Tibial nerve (tissue), 4 donors: ENCODE results near the gene MICU2. TPM values are rescaled to one million over a fixed set of nuclear protein-coding genes. Genes with fewer than 3 reads are reported as not detected.

Experiments used
- DNase-seq, 2 donors: peaks; one replicate each; pipeline ENCODE4 v3.0.0-alpha.2; 2019; ENCODE audit warnings: low spot score in 2 of 2
- H3K27ac ChIP-seq, 4 donors: fragments of 200-600 bp; sonication (generic) in 3 of 4; one replicate each; pipeline ENCODE4 v1.5.1; 2017 to 2019; ENCODE audit warnings: mild to moderate bottlenecking in 1 of 4
- H3K27me3 ChIP-seq, 2 donors: fragments of 200-600 bp; sonication (generic) in 1 of 2; one replicate each; pipeline versions ENCODE4 v1.5.1 to v1.6.0; 2017 to 2019
- H3K36me3 ChIP-seq, 3 donors: fragments of 200-600 bp; sonication (generic); one replicate each; pipeline ENCODE4 v1.5.1; 2018 to 2019
- H3K4me1 ChIP-seq, 4 donors: fragments of 200-600 bp; sonication (generic) in 3 of 4; one replicate each; pipeline ENCODE4 v1.5.1; 2017 to 2019
- H3K4me3 ChIP-seq, 4 donors: fragments of 200-600 bp; sonication (generic) in 3 of 4; one replicate each; pipeline ENCODE4 v1.5.1; 2017 to 2019; ENCODE audit warnings: mild to moderate bottlenecking in 1 of 4, moderate library complexity in 1 of 4
- H3K9me3 ChIP-seq, 4 donors: fragments of 200-600 bp; sonication (generic) in 3 of 4; one replicate each; pipeline ENCODE4 v1.5.1; 2017 to 2019
- EP300 ChIP-seq, 2 donors: sonication (generic); formaldehyde crosslinking; IDR thresholded peaks; one replicate each; pipeline ENCODE4 v1.6.1; 2017; ENCODE audit warnings: antibody characterized with exemption in 2 of 2, mild to moderate bottlenecking in 1 of 2
- POLR2A ChIP-seq, 2 donors: fragments of 450-650 bp; IDR thresholded peaks; one replicate each; pipeline ENCODE4 v1.6.1; 2017; ENCODE audit warnings: antibody characterized with exemption in 2 of 2, mild to moderate bottlenecking in 2 of 2, moderate library complexity in 2 of 2
- WGBS, 2 donors: methylation state at CpG; one replicate each; pipeline ENCODE4 v1.1.5; 2018; 5-methylcytosine and 5-hydroxymethylcytosine counted together
- total RNA-seq, 4 donors: library from RNA; depleted of rRNA; stranded (reverse); fragments of >200 nt; gene quantifications; one replicate each; pipeline ENCODE4 v1.1.0, GENCODE V29; 2016
- TF ChIP-seq, protein P1 (sequence below), 5 experiments: fragments of 200-600 bp in 3 of 5; fragments of 450-650 bp in 2 of 5; sonication (generic) in 3 of 5; IDR thresholded peaks; one replicate each; pipeline ENCODE4 v1.5.1; 2016 to 2019; ENCODE audit warnings: antibody characterized with exemption in 5 of 5, mild to moderate bottlenecking in 3 of 5, moderate library complexity in 2 of 5

MICU2 gene
- total RNA-seq, 4 donors from 2014 or later, result 57.3 to 85.2 (median 71.1) TPM

DNA sequence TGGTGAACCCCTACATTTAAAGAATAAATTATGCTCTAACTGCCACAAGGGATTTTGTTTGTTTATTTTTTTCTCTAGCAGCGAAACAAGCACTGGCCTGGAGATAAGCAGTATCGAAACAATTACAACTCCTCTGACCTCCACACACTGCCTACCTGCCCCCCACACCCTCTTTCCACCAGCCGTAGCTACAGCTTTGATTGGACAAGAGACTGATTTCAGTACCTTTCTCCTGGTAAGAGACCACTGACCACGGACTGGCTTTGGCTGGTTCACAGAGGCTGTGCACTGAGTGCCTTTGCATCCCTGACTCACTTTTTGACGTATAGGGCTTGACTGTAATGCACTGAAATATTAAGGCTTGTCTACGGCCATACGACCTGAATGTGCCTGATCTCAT is 137.4 kb downstream of the MICU2 start:
- Histone ChIP-seq H3K27ac (no peak overlapping the region), H3K27me3 (no peaks in the 10 kb centered on the region), H3K36me3 (no peaks in the 10 kb centered on the region), H3K4me1 (no peaks in the 10 kb centered on the region), H3K9me3 (peaks cover 0 to 13% (median 3%) of the 10 kb centered on the region in 4 donors), H3K4me3 (no peak overlapping the region)
- WGBS, 2 donors, result 53 to 59% methylated on average over 7 of the region's 7 CpGs
- TF ChIP-seq POLR2A (IDR thresholded peaks at IDR 0.05), result no peak
- TF ChIP-seq, protein P1, sequence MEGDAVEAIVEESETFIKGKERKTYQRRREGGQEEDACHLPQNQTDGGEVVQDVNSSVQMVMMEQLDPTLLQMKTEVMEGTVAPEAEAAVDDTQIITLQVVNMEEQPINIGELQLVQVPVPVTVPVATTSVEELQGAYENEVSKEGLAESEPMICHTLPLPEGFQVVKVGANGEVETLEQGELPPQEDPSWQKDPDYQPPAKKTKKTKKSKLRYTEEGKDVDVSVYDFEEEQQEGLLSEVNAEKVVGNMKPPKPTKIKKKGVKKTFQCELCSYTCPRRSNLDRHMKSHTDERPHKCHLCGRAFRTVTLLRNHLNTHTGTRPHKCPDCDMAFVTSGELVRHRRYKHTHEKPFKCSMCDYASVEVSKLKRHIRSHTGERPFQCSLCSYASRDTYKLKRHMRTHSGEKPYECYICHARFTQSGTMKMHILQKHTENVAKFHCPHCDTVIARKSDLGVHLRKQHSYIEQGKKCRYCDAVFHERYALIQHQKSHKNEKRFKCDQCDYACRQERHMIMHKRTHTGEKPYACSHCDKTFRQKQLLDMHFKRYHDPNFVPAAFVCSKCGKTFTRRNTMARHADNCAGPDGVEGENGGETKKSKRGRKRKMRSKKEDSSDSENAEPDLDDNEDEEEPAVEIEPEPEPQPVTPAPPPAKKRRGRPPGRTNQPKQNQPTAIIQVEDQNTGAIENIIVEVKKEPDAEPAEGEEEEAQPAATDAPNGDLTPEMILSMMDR (IDR thresholded peaks at IDR 0.05), result no peak
- no peak for TF ChIP-seq EP300 (IDR thresholded peaks at IDR 0.05)
- DNase-seq, result no peak

DNA sequence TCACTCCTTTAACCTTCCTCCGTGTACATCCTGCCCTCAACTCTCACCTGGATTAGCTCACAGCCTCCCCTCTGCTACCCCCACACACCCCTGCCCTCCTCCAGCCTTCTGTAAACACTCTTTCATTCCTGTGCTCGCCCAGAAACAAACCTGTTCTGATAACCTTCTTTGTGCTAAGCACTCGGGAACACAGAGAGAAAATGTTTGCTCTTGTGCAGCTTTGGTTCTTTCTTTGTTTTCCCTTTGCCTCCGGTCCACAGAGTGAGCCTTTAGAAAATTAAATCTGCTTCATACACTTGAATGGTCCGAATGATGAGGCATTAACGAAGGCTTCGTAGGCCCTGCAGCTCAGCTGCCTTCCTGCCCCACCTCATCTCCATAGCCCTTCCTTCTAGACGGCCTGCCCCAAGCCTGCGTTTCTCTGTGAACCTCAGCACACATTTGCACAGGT is 138.2 kb downstream of the MICU2 start:
- Histone ChIP-seq H3K9me3 (peaks cover 0 to 6% (median under 1%) of the 10 kb centered on the region in 4 donors), H3K4me1 (no peaks in the 10 kb centered on the region), H3K27ac (no peak overlapping the region), H3K27me3 (no peaks in the 10 kb centered on the region), H3K36me3 (no peaks in the 10 kb centered on the region), H3K4me3 (no peak overlapping the region)
- TF ChIP-seq, protein P1 (IDR thresholded peaks at IDR 0.05), result no peak
- no peak for TF ChIP-seq POLR2A (IDR thresholded peaks at IDR 0.05)
- TF ChIP-seq EP300 (IDR thresholded peaks at IDR 0.05), result no peak
- DNase-seq, result no peak
- WGBS, 2 donors, result 54 to 58% methylated on average over 9 of the region's 9 CpGs

DNA sequence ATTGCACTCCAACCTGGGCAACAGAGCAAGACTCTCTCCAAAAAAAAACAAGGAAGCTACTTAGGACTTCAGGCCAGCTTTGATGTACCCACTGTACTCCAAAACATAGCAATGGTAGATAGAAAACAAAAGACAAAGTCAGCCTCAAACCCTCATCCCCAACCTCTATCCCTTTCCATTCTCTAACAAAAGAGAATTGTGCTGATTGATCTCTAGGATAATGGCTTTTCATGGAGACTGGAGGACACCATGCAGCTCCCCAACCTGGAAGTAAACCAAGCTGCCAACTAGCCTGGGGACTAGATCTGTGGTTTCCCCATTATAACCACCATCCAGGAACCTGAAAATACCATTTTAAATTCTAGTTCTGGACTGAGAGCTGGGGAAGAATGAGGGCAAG is 140.5 kb downstream of the MICU2 start:
- H3K36me3 ChIP-seq, result no peaks in the 10 kb centered on the region
- no peaks in the 10 kb centered on the region for H3K9me3 ChIP-seq
- H3K27ac ChIP-seq, result no peak overlapping the region
- H3K4me3 ChIP-seq, result no peak overlapping the region
- H3K4me1 ChIP-seq, result no peaks in the 10 kb centered on the region
- H3K27me3 ChIP-seq, result no peaks in the 10 kb centered on the region
- DNase-seq, result no peak
- TF ChIP-seq, protein P1 (IDR thresholded peaks at IDR 0.05), result no peak
- TF ChIP-seq POLR2A (IDR thresholded peaks at IDR 0.05), result no peak
- TF ChIP-seq EP300 (IDR thresholded peaks at IDR 0.05), result no peak

DNA sequence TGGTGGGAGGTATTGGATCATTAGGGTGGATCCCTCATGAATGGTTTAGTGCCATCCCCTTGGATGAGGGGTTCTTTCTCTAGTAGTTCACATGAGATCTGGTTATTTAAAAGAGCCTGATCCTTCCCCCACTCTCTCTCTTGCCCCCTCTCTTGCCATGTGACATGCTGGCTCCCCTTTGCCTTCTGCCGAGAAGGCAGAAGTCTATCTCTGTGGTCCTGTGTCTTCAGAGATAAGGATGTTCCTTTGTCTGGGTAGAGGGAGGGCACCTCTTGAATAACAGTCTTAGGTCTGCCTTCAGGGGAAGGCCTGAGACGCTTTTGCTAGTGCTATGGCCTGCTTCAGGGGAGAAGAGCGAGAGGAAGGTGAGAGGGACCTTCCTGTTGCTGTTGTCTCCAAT is 142.8 kb downstream of the MICU2 start:
- no peaks in the 10 kb centered on the region for H3K36me3 ChIP-seq
- 90 to 96% methylated on average over 3 of the region's 3 CpGs for WGBS, 2 donors
- no peak for TF ChIP-seq EP300 (IDR thresholded peaks at IDR 0.05)
- no peak for TF ChIP-seq POLR2A (IDR thresholded peaks at IDR 0.05)
- TF ChIP-seq, protein P1 (IDR thresholded peaks at IDR 0.05), result no peak
- no peak overlapping the region for H3K27ac ChIP-seq
- H3K27me3 ChIP-seq, result no peaks in the 10 kb centered on the region
- no peak overlapping the region for H3K4me3 ChIP-seq
- peaks cover 0 to 17% (median 6%) of the 10 kb centered on the region in 4 donors for H3K4me1 ChIP-seq
- H3K9me3 ChIP-seq, result no peaks in the 10 kb centered on the region
- DNase-seq, result no peak

DNA sequence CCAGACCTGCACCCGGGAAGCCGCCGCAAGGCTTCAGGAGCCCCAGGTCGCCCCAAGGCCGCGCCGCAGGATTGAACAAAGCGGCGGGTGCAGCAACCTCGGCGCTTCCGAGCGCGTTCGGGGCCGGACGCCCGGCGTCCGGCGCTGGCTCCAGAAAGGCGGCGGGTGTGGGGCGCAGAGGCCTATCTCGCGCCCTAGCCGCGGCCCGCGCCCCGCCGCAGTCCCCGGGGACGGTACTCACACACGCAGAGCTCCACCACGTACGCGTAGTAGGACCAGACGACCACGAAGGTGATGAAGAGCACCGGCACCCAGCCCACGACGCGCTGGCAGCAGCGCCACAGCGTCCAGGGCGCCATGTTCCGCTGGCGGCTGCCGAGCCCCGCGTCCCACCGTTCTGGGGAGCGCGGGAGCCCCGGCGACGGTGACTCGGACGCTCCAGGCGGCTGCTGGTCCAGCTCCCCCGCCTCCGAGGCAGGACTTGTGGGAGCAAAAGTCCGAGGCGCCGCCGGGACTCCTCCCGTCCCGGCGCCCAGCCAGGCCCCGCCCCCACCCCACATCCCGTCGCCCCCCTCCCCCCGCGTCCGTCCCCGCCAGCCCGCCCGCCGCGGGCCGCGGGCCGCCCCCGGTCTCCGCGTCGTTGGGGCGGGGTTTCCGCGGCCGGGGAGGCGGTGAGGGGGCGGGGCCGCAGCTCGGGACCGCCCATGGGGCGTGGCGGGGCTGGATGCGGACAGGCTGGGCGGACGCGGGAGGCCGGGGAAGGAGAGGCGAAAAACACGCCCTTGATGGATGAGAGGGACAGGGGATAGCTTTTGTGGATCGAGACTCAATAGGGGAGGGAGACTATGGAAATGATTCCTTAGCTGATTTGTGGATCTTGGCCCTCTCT is 144.9 kb downstream of the MICU2 start, which contains the start of gene ZDHHC20:
TSS of gene ZDHHC20 (minus strand) at position 491 of the 889 bp plus-strand sequence. CDS start at position 359, 132 bp downstream.
- peak within 1 kb of the TSS; percentile 74 to 97 (median 94) for H3K27ac ChIP-seq
- H3K4me3 ChIP-seq, result peak within 1 kb of the TSS; percentile 90 to 100 (median 98)
- 1 to 6% methylated on average over 20 to 81 of the region's 107 CpGs for WGBS, 2 donors
- H3K9me3 ChIP-seq, result no peaks in the 10 kb centered on the region
- H3K36me3 ChIP-seq, result no peaks in the 10 kb centered on the region
- H3K27me3 ChIP-seq, result no peaks in the 10 kb centered on the region
- DNase-seq, result peak; percentile 78 to 89
- H3K4me1 ChIP-seq, result peaks cover 0 to 17% (median 6%) of the 10 kb centered on the region in 4 donors
- TF ChIP-seq, protein P1 (IDR thresholded peaks at IDR 0.05), result peak in 1 of 5 experiments; percentile 6
- TF ChIP-seq POLR2A (IDR thresholded peaks at IDR 0.05) (peak; percentile 52 to 75), EP300 (IDR thresholded peaks at IDR 0.05) (peak in 1 of 2 donors; percentile 78)
